Sigmoid colon (tissue), 3 donors: Measurements from ENCODE around the gene CCDC122.

ENCODE experiments used
- CTCF ChIP-seq, 4 experiments: fragments of 450-650 bp in 3 of 4; fragments of 200-600 bp in 1 of 4; IDR thresholded peaks; one replicate each; pipeline ENCODE4 v1.5.1; 2016 to 2019; ENCODE audit warnings: antibody characterized with exemption in 4 of 4, mild to moderate bottlenecking in 3 of 4, moderate library complexity in 2 of 4
- POLR2A ChIP-seq, 2 donors: fragments of 450-650 bp; IDR thresholded peaks; one replicate each; pipeline ENCODE4 v1.6.1; 2016; ENCODE audit warnings: antibody characterized with exemption in 2 of 2, mild to moderate bottlenecking in 2 of 2, moderate library complexity in 2 of 2

GRCh38 chr13:43831088-43831487 lies 48.5 kb downstream of the CCDC122 start:
- TF ChIP-seq CTCF (IDR thresholded peaks at IDR 0.05) (no peak), POLR2A (IDR thresholded peaks at IDR 0.05) (no peak)
